HG03342 (cell line): ENCODE measurements around the gene OVOL1.

ENCODE experiments used
- ATAC-seq: cut with Tn5 transposase; IDR thresholded peaks from one replicate; pipeline ENCODE4 v1.9.1; 2021; ENCODE audit warnings: mild to moderate bottlenecking, moderate library complexity; ENCODE audit not compliant: unreplicated experiment

The OVOL1 gene

GRCh38 chr11:65790902-65791650, 4.2 kb downstream of the OVOL1 start:
- ATAC-seq, result no peak

DNA sequence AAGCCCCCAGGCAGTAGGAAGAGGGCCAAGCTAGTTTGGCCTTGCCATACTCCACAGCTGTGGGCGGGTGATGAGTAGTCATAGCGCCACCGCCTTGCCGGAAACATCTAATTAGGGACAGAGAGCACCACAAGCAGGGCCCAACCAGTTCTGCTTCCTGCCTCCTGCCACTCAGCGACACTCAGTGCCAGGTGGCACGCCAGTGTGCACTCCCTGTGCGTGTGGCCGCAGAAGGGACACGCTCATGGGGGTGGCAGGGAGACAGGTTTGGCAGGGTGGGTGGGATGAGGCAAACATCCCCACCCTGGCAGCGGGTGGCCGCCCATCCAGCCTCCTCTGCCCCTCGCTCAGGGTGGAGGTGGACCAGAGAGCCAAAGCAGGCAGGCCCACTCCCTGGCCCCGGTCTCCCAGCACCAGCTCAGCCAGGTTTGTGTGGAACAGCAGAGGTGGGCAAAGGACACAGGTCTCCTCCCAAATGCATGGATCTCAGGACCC, 4.9 kb downstream of the OVOL1 start:
- peak; percentile 87 for ATAC-seq

DNA sequence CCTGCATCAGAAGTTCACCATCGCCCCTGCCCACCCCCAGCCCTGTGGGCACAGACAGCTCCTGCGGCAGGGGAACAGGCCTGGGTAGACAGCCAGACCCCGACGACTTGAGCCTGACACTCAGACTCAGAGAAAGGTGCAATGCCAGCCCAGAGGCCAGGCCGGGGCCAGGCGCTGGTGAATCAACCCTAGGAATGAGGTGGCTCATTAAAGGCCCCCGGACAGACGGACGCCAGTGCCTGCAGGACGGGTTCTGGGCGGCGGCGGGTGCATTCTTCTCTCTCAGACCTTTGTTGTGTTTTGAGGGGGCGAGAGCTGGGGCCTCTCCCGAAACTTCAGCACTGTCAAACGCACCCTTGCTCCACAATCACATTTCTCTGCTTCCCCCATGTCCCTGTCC, 5.6 kb downstream of the OVOL1 start:
- ATAC-seq, result no peak

DNA sequence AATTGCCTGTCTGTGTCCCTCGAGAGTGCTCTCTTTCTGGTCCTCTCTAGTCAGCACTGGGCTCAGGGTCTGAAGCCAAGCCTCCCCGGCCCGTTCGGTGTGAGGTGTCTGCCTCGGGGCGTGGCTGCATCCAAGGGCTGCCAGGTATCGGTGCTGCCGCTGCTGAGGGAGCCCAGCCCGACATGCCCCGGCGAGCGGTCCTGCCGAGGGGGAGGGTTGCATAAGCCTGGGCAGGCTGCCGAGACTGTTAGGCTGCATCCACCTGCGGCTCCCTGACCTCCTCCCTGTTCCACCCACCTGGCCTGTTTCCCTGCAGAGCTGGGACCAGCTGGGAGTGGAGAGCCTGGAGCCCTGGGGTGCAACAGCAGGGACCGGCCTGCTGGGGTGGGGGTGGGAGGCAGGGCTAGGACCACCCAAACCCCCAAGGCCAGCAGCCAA, 6.3 kb downstream of the OVOL1 start:
- ATAC-seq, result no peak

GRCh38 chr11:65793625-65794400, 7.0 kb downstream of the OVOL1 start:
- ATAC-seq, result no peak

GRCh38 chr11:65794570-65795510, 8.0 kb downstream of the OVOL1 start:
- no peak for ATAC-seq

DNA sequence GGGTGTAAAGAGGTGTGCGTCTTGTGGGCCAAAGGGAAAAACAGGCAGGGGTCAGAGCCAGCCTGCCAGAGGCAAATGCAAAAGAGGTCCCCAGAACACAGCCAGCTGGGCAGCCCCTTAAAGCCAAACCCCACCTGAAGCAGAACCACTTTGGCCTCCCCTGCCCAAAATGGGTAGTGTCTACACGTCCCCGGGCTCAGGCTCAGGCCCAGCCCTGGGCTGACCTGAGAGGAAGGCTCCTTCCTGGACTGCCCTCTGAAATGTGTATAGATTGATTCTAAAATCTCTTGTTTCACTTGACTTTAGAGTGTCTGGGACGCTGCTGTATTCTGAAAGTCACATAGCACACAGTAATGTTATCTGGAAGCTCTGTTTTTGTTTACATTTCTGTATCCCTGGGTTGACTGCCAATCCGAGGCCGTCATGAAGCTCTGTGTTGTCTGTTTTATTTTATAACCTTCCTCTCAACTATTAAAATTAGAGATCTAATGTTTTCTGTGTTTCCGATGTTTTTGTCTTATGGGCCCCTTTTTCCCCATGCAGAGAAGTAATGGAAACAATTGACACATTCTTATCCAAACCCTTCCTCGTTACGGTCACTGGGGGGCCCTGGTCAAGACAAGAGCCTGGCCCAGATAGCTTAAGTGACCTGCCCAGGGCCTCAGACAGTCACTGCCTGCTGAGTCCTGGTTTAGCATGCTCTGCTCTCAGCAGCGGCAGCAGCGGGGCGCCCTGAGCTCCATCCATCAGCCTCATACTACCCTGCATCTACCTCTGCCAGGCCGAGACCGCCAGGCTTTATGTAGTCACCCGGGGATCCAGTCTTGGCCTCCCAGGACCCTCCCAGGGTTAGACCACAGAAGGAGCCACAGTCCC, 10.1 kb downstream of the OVOL1 start:
- ATAC-seq, result no peak

DNA sequence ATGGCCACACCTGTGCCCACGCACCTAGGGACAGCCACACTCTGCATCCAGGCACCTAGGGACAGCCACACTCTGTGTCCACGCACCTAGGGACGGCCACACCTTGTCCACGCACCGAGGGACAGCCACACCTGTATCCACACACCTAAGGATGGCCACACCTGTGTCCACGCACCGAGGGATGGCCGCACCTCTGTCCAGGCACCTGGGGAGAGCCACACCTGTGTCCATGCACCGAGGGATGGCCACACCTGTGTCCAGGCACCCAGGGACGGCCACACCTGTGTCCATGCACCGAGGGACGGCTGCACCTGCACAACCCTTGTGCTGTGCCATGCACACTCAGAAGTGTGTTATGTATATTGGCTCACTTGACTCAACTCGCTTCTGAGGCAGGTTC, 10.8 kb downstream of the OVOL1 start:
- no peak for ATAC-seq

GRCh38 chr11:65798882-65799281, 12.0 kb downstream of the OVOL1 start:
- no peak for ATAC-seq

DNA sequence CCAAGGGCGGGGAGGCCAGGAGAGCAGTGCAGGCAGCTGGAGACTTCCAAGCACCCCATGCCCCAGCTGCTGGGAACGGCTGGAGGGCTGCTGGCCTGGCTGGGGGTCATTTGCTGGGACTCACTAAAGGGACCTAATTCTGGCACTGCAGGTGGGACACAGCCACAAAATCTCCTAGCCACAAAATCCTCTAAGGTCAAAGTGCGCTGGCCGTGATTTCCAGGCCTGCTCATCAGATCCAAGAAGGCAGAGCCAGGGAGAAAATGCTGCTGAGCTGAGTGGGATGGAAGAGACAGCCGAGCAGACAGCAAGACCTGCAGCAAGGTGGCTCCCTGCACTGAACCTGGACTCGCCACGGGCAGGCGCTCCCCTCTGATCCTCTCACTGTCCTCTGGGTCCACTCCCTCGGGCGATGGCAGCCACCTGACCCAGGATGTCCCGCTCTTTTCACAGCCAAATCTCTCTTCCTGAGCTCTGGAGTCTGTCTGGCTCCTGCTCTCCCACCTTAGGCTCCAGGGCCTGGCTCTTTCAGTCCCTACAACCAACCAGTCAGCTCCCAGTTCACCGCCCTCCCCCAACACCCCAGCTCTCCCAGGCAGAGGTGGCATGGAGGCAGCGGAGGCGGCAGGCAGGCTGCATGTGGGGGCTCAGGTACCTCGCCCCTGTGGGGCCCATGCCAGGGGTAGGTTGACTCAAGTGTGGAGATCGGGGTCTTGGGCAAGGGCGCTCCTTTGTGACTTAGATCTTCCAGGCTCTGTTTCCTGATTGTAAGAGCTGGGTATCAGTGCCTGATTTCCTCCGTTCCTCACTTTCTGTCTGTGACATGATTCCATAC, 14.5 kb downstream of the OVOL1 start:
- ATAC-seq, result no peak

DNA sequence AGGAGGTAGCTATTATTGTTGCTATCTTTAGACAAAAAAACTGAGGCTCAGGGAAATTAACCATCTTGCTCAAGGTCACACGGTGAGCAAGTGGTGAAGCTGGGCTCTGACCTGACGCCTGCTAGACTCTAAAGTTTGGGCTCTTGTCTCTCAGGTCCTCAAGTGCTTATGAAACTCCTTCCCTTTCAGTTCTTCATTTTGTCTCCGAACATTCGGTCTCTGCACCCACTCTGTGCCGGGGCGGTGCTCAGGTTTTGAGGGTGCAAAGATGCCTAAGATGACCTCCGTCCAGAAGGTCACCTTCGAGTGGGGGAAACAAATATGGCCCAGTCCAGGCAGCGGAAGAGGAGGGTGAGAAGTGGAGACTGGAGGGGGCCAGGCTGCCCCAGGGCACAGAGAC, 16.0 kb downstream of the OVOL1 start:
- ATAC-seq, result peak; percentile 55

DNA sequence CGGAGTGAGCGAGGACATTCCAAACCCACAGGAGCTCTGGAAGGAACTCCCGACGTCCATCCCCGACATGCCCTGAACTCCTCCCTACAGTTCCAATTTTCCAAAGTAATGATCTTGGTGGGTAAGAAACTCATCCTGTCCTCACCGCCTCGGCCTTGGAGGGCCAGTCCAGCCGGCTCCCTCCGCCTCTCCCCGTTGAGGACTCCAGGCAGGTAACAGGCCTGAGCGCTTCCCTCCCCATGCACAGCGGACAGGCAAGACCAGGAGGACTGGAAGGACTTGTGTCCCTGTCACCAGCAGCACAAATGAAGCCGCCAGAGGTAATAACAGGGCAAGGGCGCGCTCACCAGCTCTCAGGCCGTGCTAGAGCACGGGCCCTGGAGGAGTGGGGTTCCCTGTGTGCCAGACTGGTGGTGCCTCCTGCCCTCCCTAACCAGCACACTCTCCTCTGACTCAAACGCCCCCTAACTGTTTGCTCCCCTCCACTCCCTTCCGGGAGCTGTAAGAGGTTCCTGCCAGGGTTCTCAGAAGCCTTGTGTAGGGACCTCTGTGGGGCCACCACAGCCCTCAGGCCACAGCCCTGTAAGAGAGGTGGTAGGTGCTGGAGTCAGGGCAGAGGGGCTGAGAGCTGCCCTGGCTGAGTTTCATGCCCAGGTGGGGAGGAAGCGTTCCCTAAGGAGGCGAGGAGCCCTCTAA, 17.1 kb downstream of the OVOL1 start:
- ATAC-seq, result no peak

- ATAC-seq, result no peak
Observed at GRCh38 chr11:65806979-65807378, 20.1 kb downstream of the OVOL1 start.

- no peak for ATAC-seq
Observed at GRCh38 chr11:65808744-65809341, 22.0 kb downstream of the OVOL1 start.

GRCh38 chr11:65809496-65809895, 22.6 kb downstream of the OVOL1 start:
- ATAC-seq, result no peak

DNA sequence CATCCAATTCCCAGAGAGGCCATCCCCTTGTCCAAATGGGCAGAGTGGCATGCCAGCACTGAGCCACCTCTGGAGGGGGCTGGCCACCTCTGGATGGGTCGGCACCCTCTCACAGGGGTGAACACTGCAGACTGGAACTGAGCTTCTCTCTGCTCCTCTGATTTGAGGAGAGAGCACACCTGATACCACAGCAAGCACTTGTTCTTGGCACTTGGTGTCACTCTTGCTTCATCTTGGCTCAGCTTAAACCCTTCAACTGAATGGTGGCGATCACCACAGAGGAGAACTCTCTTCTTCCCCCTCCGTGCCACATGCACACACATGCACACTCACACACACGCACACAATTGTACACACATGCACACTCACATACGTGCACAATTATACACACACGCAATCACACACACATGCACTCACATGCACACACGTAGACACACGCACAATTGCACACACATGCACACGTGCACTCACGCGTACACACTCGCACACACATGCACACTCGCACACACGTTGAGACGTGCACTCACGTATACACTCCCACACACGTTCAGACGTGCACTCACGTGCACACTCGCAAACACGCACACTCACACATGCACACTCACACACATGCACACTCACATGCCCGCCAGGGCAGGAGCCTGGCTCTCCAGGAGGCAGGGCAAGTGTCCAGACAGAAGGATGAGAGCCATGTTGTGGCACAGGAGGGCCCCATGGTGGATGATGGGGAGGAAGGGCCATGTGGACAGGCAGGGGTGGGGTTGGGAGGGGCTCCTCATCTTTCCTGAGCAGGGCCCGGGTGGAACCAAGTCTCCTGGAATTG, 23.4 kb downstream of the OVOL1 start:
- no peak for ATAC-seq

GRCh38 chr11:65811764-65812475, 25.1 kb downstream of the OVOL1 start:
- no peak for ATAC-seq
